ENCODE data around the gene WDR64. TPM values are rescaled to one million over a fixed set of nuclear protein-coding genes. Genes with fewer than 3 reads are reported as not detected.

WDR64 gene
- total and polyA plus RNA-seq, 2 of the 13 experiments (the other 11 are each of a cell fraction or from before 2014, with no cell fraction given): not detected

GRCh38 chr1:241847796-241848685 is 196.0 kb downstream of the WDR64 start, which contains the start of gene EXO1 (continued):
- no peak for TF ChIP-seq THYN1 (CRISPR knock-in tag; IDR thresholded peaks at IDR 0.05; ENCODE audit: borderline replicate concordance, low read depth)
- TF ChIP-seq SOX6 (IDR thresholded peaks at IDR 0.05): no peak
- peak; percentile 72 for TF ChIP-seq SOX6 (CRISPR knock-in tag; IDR thresholded peaks at IDR 0.05)
- no peak; the same call in 1 of the 2 replicates for TF ChIP-seq ZNF609 (CRISPR knock-in tag; IDR thresholded peaks at IDR 0.05; ENCODE audit: borderline replicate concordance)
- no peak for TF ChIP-seq ZNF256 (CRISPR knock-in tag; conservative IDR thresholded peaks at IDR 0.05)
- peak; percentile 84; the same call in 1 of the 2 replicates for TF ChIP-seq TMF1 (CRISPR knock-in tag; IDR thresholded peaks at IDR 0.05; ENCODE audit: low read depth)
- peak; percentile 80 for TF ChIP-seq NR2C2 (CRISPR knock-in tag; IDR thresholded peaks at IDR 0.05; ENCODE audit: borderline replicate concordance)
- TF ChIP-seq, protein P1, sequence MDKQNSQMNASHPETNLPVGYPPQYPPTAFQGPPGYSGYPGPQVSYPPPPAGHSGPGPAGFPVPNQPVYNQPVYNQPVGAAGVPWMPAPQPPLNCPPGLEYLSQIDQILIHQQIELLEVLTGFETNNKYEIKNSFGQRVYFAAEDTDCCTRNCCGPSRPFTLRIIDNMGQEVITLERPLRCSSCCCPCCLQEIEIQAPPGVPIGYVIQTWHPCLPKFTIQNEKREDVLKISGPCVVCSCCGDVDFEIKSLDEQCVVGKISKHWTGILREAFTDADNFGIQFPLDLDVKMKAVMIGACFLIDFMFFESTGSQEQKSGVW (CRISPR knock-in tag; IDR thresholded peaks at IDR 0.05; ENCODE audit: borderline replicate concordance): no peak
- TF ChIP-seq ZBTB7A (CRISPR knock-in tag; IDR thresholded peaks at IDR 0.05): no peak
- peak; percentile 100 for TF ChIP-seq SAP130 (CRISPR knock-in tag; IDR thresholded peaks at IDR 0.05; ENCODE audit: low read depth)
- TF ChIP-seq TAF1 (CRISPR knock-in tag; IDR thresholded peaks at IDR 0.05): no peak
- no peak for TF ChIP-seq ZNF34 (CRISPR knock-in tag; IDR thresholded peaks at IDR 0.05; ENCODE audit: borderline replicate concordance)
- TF ChIP-seq AGO2 (optimal IDR thresholded peaks at IDR 0.05; ENCODE audit: low read depth, low read length): no peak
- no peak for TF ChIP-seq ZNF792 (CRISPR knock-in tag; IDR thresholded peaks at IDR 0.05)
- TF ChIP-seq U2AF2 (IDR thresholded peaks at IDR 0.05; ENCODE audit: low read depth, low read length): no peak
- no peak for TF ChIP-seq ZNF772 (CRISPR knock-in tag; IDR thresholded peaks at IDR 0.05)
- TF ChIP-seq, protein P2, sequence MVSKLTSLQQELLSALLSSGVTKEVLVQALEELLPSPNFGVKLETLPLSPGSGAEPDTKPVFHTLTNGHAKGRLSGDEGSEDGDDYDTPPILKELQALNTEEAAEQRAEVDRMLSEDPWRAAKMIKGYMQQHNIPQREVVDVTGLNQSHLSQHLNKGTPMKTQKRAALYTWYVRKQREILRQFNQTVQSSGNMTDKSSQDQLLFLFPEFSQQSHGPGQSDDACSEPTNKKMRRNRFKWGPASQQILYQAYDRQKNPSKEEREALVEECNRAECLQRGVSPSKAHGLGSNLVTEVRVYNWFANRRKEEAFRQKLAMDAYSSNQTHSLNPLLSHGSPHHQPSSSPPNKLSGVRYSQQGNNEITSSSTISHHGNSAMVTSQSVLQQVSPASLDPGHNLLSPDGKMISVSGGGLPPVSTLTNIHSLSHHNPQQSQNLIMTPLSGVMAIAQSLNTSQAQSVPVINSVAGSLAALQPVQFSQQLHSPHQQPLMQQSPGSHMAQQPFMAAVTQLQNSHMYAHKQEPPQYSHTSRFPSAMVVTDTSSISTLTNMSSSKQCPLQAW (CRISPR knock-in tag; IDR thresholded peaks at IDR 0.05): peak; percentile 81; the same call in 1 of the 2 replicates
- 0 out of 2 replicates have a peak, but pooled peaks have one; percentile 22 for TF ChIP-seq ZNF430 (CRISPR knock-in tag; IDR thresholded peaks at IDR 0.05)
- TF ChIP-seq MBD4 (IDR thresholded peaks at IDR 0.05; ENCODE audit: borderline replicate concordance, low read length): no peak
- TF ChIP-seq UBTF (CRISPR knock-in tag; IDR thresholded peaks at IDR 0.05): peak; percentile 49; the same call in 1 of the 2 replicates
